Activated naive CD8-positive, alpha-beta T cell treated with anti-CD3 and anti-CD28 coated beads, Interleukin-2, amount 50 U/mL, for 24 hours (primary cell): Measurements from ENCODE around the gene SEPTIN11.
A peak's percentile ranks its signal among the peaks of the same experiment; 100 is the strongest.

Experiments
- ATAC-seq: fragments of 150-1000 bp; cut with Tn5 transposase; one replicate; pipeline ENCODE4 v1.10.0; 2021
- DNase-seq: peaks from one replicate; pipeline ENCODE4 v3.0.0; 2021
- H3K27ac Mint-ChIP-seq: one replicate; pipeline ENCODE4 v1.8.0; 2021; ENCODE audit warnings: mild to moderate bottlenecking, mixed read lengths
- H3K27me3 Mint-ChIP-seq: one replicate; pipeline ENCODE4 v1.8.0; 2021; ENCODE audit warnings: mixed read lengths
- H3K36me3 Mint-ChIP-seq: one replicate; pipeline ENCODE4 v1.8.0; 2021; ENCODE audit warnings: low read depth, mixed read lengths
- H3K4me1 Mint-ChIP-seq: one replicate; pipeline ENCODE4 v1.8.0; 2021; ENCODE audit warnings: mixed read lengths
- H3K4me3 Mint-ChIP-seq: one replicate; pipeline ENCODE4 v1.8.0; 2021; ENCODE audit warnings: mild to moderate bottlenecking, moderate library complexity, mixed read lengths
- H3K9me3 Mint-ChIP-seq: one replicate; pipeline ENCODE4 v1.8.0; 2021; ENCODE audit warnings: mixed read lengths

SEPTIN11 gene

DNA sequence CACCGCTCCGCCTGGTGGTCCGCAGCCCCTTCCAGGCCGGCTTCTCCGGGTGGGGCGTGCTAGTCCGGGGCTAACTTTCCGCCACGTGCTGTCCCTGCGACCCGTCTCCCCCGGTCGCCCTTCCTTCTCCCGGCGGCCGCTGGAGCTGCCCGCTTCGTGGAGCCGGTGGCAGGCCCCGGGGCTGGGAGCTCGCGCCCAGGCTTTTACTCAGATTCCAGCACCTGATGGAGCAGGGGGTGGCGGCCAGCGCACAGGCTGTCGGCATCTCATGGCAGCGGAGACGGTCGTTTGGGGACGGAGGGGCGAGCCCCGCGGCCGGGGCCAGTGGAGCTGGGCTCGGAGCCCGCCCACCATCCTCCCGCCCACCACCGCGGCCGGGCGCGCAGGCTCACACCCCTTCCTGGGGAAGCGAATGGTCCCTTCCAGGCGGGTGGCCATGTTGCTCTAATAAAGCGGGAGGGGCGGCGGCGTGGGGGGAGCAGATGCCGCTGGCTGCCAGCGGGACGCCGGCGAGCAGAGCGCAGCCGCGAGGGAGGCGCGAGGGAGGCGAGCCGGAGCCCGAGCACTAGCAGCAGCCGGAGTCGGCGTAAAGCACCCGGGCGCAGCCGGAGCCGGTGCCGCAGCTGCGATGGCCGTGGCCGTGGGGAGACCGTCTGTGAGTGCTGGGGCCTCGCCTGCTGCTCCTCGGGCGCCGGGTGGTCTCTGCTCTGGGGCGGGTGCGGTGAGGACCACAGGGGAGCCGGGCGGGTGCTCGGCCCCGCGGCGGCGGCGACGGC, at the start of gene SEPTIN11:
SEPTIN11 (plus strand) TSS at position 477 of the 776 bp plus-strand sequence; CDS start at position 629, 152 bp downstream.
- H3K4me3 Mint-ChIP-seq, result peak within 1 kb of the TSS; percentile 89
- H3K4me1 Mint-ChIP-seq, result peaks cover 32% of the 10 kb centered on the region
- H3K27me3 Mint-ChIP-seq, result peaks cover 2% of the 10 kb centered on the region

GRCh38 chr4:76902233-76902890, 47.2 kb upstream of the SEPTIN11 start:
- Mint-ChIP-seq H3K36me3 (no peaks in the 10 kb centered on the region), H3K27me3 (peaks cover 21% of the 10 kb centered on the region), H3K9me3 (peaks cover 7% of the 10 kb centered on the region), H3K4me1 (peaks cover 7% of the 10 kb centered on the region), H3K4me3 (no peak overlapping the region), H3K27ac (no peak overlapping the region)
- ATAC-seq (no peak), DNase-seq (no peak)

More for the DNA sequence above, at the start of gene SEPTIN11:
- Mint-ChIP-seq H3K9me3 (no peaks in the 10 kb centered on the region), H3K27ac (peak within 1 kb of the TSS; percentile 86), H3K36me3 (peaks cover 3% of the 10 kb centered on the region)
- DNase-seq, result peak; percentile 82
- ATAC-seq, result peak; percentile 58

DNA sequence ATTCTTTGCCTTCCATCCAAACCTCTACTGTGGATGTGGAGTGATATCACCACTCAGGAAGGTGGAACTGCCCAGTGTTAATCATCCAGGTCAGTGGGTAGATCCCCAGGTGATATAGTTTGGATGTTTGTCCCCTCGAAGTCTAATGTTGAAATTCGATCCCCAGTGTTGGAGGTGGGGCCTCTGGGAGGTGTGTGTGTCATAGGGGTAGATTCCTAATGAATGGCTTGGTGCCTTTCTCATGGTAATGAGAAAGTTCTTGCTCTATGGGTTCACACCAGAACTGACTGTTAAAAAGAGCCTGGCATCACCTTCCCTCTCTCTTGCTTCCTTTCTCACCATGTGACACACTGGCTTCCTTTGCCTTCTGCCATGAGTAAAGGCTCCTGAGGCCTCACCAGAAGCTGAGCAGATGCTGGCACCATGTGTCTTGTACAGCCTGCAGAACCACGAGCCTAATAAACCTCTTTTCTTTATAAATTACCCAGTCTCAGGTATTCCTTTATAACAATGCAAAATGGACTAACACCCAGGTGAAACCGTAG, 44.8 kb upstream of the SEPTIN11 start:
- no peak overlapping the region for H3K27ac Mint-ChIP-seq
- DNase-seq (no peak), ATAC-seq (no peak)
- H3K27me3 Mint-ChIP-seq, result peaks cover 6% of the 10 kb centered on the region
- H3K4me3 Mint-ChIP-seq, result no peak overlapping the region
- peaks cover 7% of the 10 kb centered on the region for H3K9me3 Mint-ChIP-seq
- H3K36me3 Mint-ChIP-seq, result no peaks in the 10 kb centered on the region
- no peaks in the 10 kb centered on the region for H3K4me1 Mint-ChIP-seq

DNA sequence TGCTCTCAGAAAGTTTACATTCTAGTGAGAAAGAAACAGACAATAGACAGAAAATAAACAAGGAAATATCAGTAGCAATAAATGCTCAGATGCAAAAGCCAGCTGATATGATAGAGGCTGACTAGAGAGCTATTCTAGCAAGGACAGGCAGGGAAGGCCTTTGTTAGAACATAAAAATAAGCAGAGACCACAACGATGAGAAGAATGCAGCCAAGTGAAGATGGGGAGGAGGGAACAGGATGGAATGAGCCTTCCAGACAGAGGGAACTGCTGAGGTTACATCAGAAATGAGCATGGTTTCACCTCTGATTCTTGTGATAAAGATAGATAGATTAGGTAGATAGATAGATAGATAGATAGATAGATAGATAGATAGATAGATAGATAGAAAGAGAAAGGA, 44.0 kb upstream of the SEPTIN11 start:
- Mint-ChIP-seq H3K27me3 (no peaks in the 10 kb centered on the region), H3K9me3 (peaks cover 7% of the 10 kb centered on the region), H3K4me3 (no peak overlapping the region), H3K27ac (peak overlapping the region; percentile 20), H3K36me3 (no peaks in the 10 kb centered on the region), H3K4me1 (no peaks in the 10 kb centered on the region)
- DNase-seq (no peak), ATAC-seq (no peak)

- Mint-ChIP-seq H3K36me3 (no peaks in the 10 kb centered on the region), H3K4me3 (no peak overlapping the region), H3K27me3 (no peaks in the 10 kb centered on the region), H3K27ac (no peak overlapping the region), H3K4me1 (no peaks in the 10 kb centered on the region), H3K9me3 (peaks cover 7% of the 10 kb centered on the region)
- DNase-seq (no peak), ATAC-seq (no peak)
Measured at GRCh38 chr4:76909711-76910110, 39.8 kb upstream of the SEPTIN11 start.

GRCh38 chr4:76920715-76921114, 28.8 kb upstream of the SEPTIN11 start:
- Mint-ChIP-seq H3K36me3 (no peaks in the 10 kb centered on the region), H3K9me3 (no peaks in the 10 kb centered on the region), H3K27me3 (no peaks in the 10 kb centered on the region), H3K4me1 (no peaks in the 10 kb centered on the region), H3K27ac (no peak overlapping the region), H3K4me3 (no peak overlapping the region)
- DNase-seq, result no peak
- ATAC-seq, result no peak

GRCh38 chr4:76923619-76924357, 25.8 kb upstream of the SEPTIN11 start:
- Mint-ChIP-seq H3K36me3 (no peaks in the 10 kb centered on the region), H3K4me3 (no peak overlapping the region), H3K27me3 (no peaks in the 10 kb centered on the region), H3K27ac (no peak overlapping the region), H3K9me3 (no peaks in the 10 kb centered on the region), H3K4me1 (no peaks in the 10 kb centered on the region)
- ATAC-seq (no peak), DNase-seq (no peak)

DNA sequence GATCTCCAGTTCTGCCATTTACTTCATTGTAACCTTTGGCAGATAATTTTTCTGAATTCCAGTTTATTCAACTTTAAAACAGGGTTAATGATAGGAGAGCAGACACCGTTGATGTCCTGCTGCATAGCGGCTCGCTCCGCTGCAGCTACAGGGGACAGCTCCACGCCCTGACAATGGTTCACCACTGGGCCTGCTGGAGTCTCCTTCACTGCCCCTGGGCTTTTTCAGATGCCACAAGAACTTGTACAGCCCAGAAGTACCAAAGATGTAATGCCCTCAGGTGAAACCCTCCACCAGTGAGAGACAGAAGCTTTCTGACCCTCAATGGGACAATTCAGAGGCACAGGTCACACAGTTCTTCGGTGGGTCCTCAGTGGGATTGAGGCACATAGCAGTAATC, 22.7 kb upstream of the SEPTIN11 start:
- Mint-ChIP-seq H3K9me3 (no peaks in the 10 kb centered on the region), H3K4me1 (no peaks in the 10 kb centered on the region), H3K27ac (no peak overlapping the region), H3K4me3 (no peak overlapping the region), H3K36me3 (no peaks in the 10 kb centered on the region), H3K27me3 (no peaks in the 10 kb centered on the region)
- ATAC-seq (no peak), DNase-seq (no peak)

DNA sequence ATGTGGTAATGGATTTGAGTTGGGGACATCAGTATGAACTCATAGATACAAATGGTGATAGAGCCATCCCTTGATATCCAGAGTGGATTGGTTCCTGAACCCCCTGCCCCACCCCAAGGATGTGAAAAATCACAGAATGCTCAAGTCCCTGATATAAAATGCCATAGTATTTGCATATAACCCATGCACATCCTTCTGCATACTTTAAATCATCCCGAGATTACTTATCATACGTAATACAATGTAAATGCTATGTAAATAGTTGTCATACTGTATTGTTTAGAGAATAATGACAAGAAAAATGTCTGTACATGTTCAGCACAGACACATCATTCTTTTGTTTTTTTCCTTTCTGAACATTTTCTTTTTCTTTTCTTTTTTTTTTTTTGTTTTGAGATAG, 18.9 kb upstream of the SEPTIN11 start:
- H3K9me3 Mint-ChIP-seq, result no peaks in the 10 kb centered on the region
- no peak overlapping the region for H3K27ac Mint-ChIP-seq
- no peaks in the 10 kb centered on the region for H3K36me3 Mint-ChIP-seq
- H3K27me3 Mint-ChIP-seq, result no peaks in the 10 kb centered on the region
- H3K4me3 Mint-ChIP-seq, result no peak overlapping the region
- ATAC-seq (no peak), DNase-seq (no peak)
- no peaks in the 10 kb centered on the region for H3K4me1 Mint-ChIP-seq

DNA sequence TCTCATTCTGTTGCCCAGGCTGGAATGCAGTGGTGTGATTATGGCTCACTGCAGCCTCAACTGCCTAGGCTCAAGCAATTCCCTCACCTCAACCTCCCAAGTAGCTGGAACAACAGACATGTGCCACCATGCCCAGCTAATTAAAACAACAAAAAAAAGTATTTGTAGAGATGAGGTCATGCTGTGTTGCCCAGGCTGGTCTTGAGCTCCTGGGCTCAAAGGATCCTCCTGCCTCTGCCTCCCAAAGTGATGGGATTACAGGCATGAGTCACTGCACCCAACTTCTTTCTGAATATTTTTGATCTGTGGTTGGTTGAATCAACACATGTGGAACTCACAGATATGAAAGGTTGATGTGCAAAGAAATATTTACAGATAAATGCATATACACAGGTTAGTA, 18.5 kb upstream of the SEPTIN11 start:
- Mint-ChIP-seq H3K27ac (no peak overlapping the region), H3K4me1 (no peaks in the 10 kb centered on the region), H3K9me3 (no peaks in the 10 kb centered on the region), H3K4me3 (no peak overlapping the region), H3K36me3 (no peaks in the 10 kb centered on the region), H3K27me3 (no peaks in the 10 kb centered on the region)
- ATAC-seq, result no peak
- no peak for DNase-seq

GRCh38 chr4:76931576-76932276, 17.8 kb upstream of the SEPTIN11 start:
- DNase-seq, result no peak
- H3K9me3 Mint-ChIP-seq, result peaks cover 5% of the 10 kb centered on the region
- no peaks in the 10 kb centered on the region for H3K36me3 Mint-ChIP-seq
- no peak overlapping the region for H3K4me3 Mint-ChIP-seq
- H3K27me3 Mint-ChIP-seq, result no peaks in the 10 kb centered on the region
- ATAC-seq, result no peak
- no peaks in the 10 kb centered on the region for H3K4me1 Mint-ChIP-seq
- no peak overlapping the region for H3K27ac Mint-ChIP-seq

GRCh38 chr4:76939184-76939583, 10.4 kb upstream of the SEPTIN11 start:
- no peak overlapping the region for H3K27ac Mint-ChIP-seq
- H3K4me1 Mint-ChIP-seq, result no peaks in the 10 kb centered on the region
- peaks cover 6% of the 10 kb centered on the region for H3K36me3 Mint-ChIP-seq
- peaks cover 23% of the 10 kb centered on the region for H3K9me3 Mint-ChIP-seq
- no peak overlapping the region for H3K4me3 Mint-ChIP-seq
- ATAC-seq (no peak), DNase-seq (no peak)
- H3K27me3 Mint-ChIP-seq, result no peaks in the 10 kb centered on the region

DNA sequence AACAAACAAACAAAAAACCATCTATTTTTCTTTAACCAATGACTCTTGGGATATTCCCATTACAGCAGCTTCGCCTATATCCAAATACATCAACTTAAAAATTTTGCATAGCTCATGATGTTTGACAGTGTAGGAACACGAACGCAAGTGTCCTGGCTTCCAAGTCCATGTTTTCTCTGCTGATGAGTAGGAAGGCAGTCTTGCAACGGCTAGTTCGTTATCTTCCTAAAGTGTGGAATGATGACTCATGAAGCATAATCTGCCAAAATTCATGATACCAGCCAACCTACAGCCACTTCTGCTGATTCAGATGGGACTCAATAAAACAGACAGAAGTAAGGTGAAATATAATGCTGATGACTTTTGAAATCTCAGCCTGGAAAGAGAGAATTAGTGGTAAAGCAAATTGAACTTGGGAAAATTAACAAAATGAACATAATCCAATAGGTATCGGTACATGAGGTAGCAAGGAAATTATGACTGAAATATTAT, 6.4 kb upstream of the SEPTIN11 start:
- H3K4me3 Mint-ChIP-seq, result no peak overlapping the region
- ATAC-seq, result no peak

GRCh38 chr4:76943790-76944189, 5.8 kb upstream of the SEPTIN11 start:
- no peak overlapping the region for H3K4me3 Mint-ChIP-seq
- peaks cover 19% of the 10 kb centered on the region for H3K9me3 Mint-ChIP-seq
- peaks cover 8% of the 10 kb centered on the region for H3K4me1 Mint-ChIP-seq
- H3K27ac Mint-ChIP-seq, result no peak overlapping the region
- H3K27me3 Mint-ChIP-seq, result no peaks in the 10 kb centered on the region
- DNase-seq (no peak), ATAC-seq (no peak)
- H3K36me3 Mint-ChIP-seq, result peaks cover 7% of the 10 kb centered on the region

More for the DNA sequence above, 6.4 kb upstream of the SEPTIN11 start:
- Mint-ChIP-seq H3K9me3 (peaks cover 19% of the 10 kb centered on the region), H3K27ac (no peak overlapping the region), H3K27me3 (no peaks in the 10 kb centered on the region), H3K4me1 (peaks cover 3% of the 10 kb centered on the region), H3K36me3 (peaks cover 6% of the 10 kb centered on the region)
- DNase-seq, result no peak
